GM12878 (cell line): ENCODE data around the gene RSAD2. TPM values are rescaled to one million over a fixed set of nuclear protein-coding genes. Genes with fewer than 3 reads are reported as not detected.

ENCODE experiments used
- ATAC-seq: fragments of 200-7000 bp; cut with Tn5 transposase; 3 replicates; pipeline ENCODE4 v1.9.1; 2020; ENCODE audit warnings: mild to moderate bottlenecking, moderate library complexity
- BruUV-seq: library from RNA; stranded (reverse); fragments of 400-500 nt; replicated peaks from 2 replicates; lab custom pipeline; 2021; lab: Mats Ljungman, UMichigan
- CTCF ChIA-PET: fragments of 300-600 bp; sonication (Branson Sonifier 250); formaldehyde crosslinking; extraction: SDS; loops from one replicate; lab custom pipeline; 2021; ENCODE audit warnings: inconsistent platforms; lab: Yijun Ruan, JAX
- POLR2A ChIA-PET: fragments of 350-600 bp; formaldehyde crosslinking; extraction: SDS; loops from one replicate; lab custom pipeline; 2021; ENCODE audit warnings: inconsistent platforms; lab: Charles Lee
- RAD21 ChIA-PET: fragments of 300-600 bp; sonication (Branson Sonifier 250); formaldehyde crosslinking; loops from one replicate; lab custom pipeline; 2023; ENCODE audit warnings: antibody characterized with exemption; ENCODE audit not compliant: unreplicated experiment; lab: Charles Lee
- SMC1A ChIA-PET: fragments of 300-600 bp; sonication (Branson Sonifier 250); formaldehyde crosslinking; loops from one replicate; lab custom pipeline; 2023; ENCODE audit not compliant: unreplicated experiment, uncharacterized antibody; lab: Charles Lee
- DNase-seq: peaks from one replicate; pipeline ENCODE4 v3.0.0-alpha.2; 2011; ENCODE audit warnings: low read depth, low spot score
- FAIRE-seq: peaks from 3 replicates; lab custom pipeline; 2011; peaks lifted over from hg19 to GRCh38; lab: Jason Lieb, UNC
- H2AFZ ChIP-seq: 2 replicates; pipeline ENCODE4 v1.6.0; 2011; ENCODE audit warnings: low read depth, low read length, control low read depth; ENCODE audit not compliant: control insufficient read depth
- H3K27ac ChIP-seq: 2 replicates; pipeline ENCODE4 v1.5.1; 2011; ENCODE audit warnings: control low read depth; ENCODE audit not compliant: control insufficient read depth, insufficient read depth
- H3K27me3 ChIP-seq, 2 experiments: replicated peaks in 1 of 2; 2 replicates each; pipeline versions ENCODE4 v1.6.0 to v1.6.1; 2011; ENCODE audit warnings: low read length in 1 of 2; ENCODE audit not compliant: control insufficient read depth in 2 of 2, insufficient read depth in 2 of 2
- H3K36me3 ChIP-seq, 2 experiments: 2 replicates each; pipeline ENCODE4 v1.5.1; 2011; ENCODE audit warnings: low read length in 1 of 2; ENCODE audit not compliant: control insufficient read depth in 2 of 2, insufficient read depth in 2 of 2
- H3K4me1 ChIP-seq: 2 replicates; pipeline ENCODE4 v1.6.1; 2011; ENCODE audit warnings: mild to moderate bottlenecking, low read length, moderate library complexity, mixed read lengths; ENCODE audit not compliant: control insufficient read depth, insufficient read depth
- H3K4me2 ChIP-seq: 2 replicates; pipeline ENCODE4 v1.6.0; 2011; ENCODE audit warnings: control low read depth; ENCODE audit not compliant: control insufficient read depth, insufficient read depth
- H3K4me3 ChIP-seq: fragments of 200-600 bp; sonication (generic); 2 replicates; pipeline ENCODE4 v1.5.1; 2016
- H3K79me2 ChIP-seq: 2 replicates; pipeline ENCODE4 v1.6.0; 2011; ENCODE audit warnings: low read length; ENCODE audit not compliant: control insufficient read depth, insufficient read depth
- H3K9ac ChIP-seq: 2 replicates; pipeline ENCODE4 v1.8.0; 2011; ENCODE audit warnings: low read length, control low read depth, mixed read lengths; ENCODE audit not compliant: control insufficient read depth, insufficient read depth
- H3K9me3 ChIP-seq: replicated peaks from 3 replicates; pipeline ENCODE4 v1.5.1; 2011; ENCODE audit warnings: mild to moderate bottlenecking, low read length; ENCODE audit not compliant: control insufficient read depth, insufficient read depth
- H4K20me1 ChIP-seq: 2 replicates; pipeline ENCODE4 v1.6.0; 2011; ENCODE audit not compliant: control insufficient read depth, insufficient read depth
- ATF7 ChIP-seq: fragments of 450-650 bp; IDR thresholded peaks from 2 replicates; pipeline ENCODE4 v1.6.1; 2016; ENCODE audit warnings: low read depth, mild to moderate bottlenecking
- BCL11A ChIP-seq: IDR thresholded peaks from 2 replicates; pipeline ENCODE4 v1.6.1; 2011; ENCODE audit warnings: low read depth, low read length
- BRCA1 ChIP-seq: IDR thresholded peaks from 2 replicates; pipeline ENCODE4 v1.6.1; 2011; ENCODE audit warnings: low read depth, low read length, improper control_type of control experiment
- ETV6 ChIP-seq, 2 experiments: fragments of 450-650 bp in 1 of 2; IDR thresholded peaks in 1 of 2; conservative IDR thresholded peaks in 1 of 2; 2 replicates each; pipeline ENCODE4 v1.6.1; 2014; ENCODE audit warnings: antibody characterized with exemption in 1 of 2, borderline replicate concordance in 1 of 2, low read depth in 1 of 2, mild to moderate bottlenecking in 1 of 2, moderate library complexity in 1 of 2
- RFX5 ChIP-seq: IDR thresholded peaks from 2 replicates; pipeline ENCODE4 v1.6.1; 2011; ENCODE audit warnings: low read depth, low read length, improper control_type of control experiment
- STAT3 ChIP-seq: IDR thresholded peaks from 2 replicates; pipeline ENCODE4 v1.6.1; 2011; ENCODE audit warnings: low read depth, low read length, improper control_type of control experiment
- WGBS: methylation state at CpG from one replicate; pipeline ENCODE4 v1.1.6; 2016; ENCODE audit warnings: low lambda C conversion rate; ENCODE audit not compliant: insufficient replicate concordance, insufficient coverage; ENCODE audit errors: missing lambda C conversion rate; 5-methylcytosine and 5-hydroxymethylcytosine counted together
- in situ Hi-C: fragments of 300-500 bp; cut with MboI; formaldehyde crosslinking; loops from 9 replicates; pipeline ENCODE4 v1.14.3; 2018; ENCODE audit warnings: mixed read lengths
- intact Hi-C: fragments of 100-400 bp; cut with micrococcal nuclease; formaldehyde crosslinking; loops from one replicate; pipeline ENCODE4 v1.14.2; 2022; ENCODE audit not compliant: unreplicated experiment
- polyA plus RNA-seq, 11 experiments: library from polyadenylated mRNA; depleted of rRNA in 4 of 11; unstranded in 6 of 11; stranded (reverse) in 5 of 11; fragments of >200 nt; fragmentation: Nextera tagmentation in 4 of 11; fragmentation: Illumina TruSeq in 1 of 11; extraction: Ambion mirVana in 4 of 11; extraction: Trizol in 1 of 11; gene quantifications; 1 replicate in 1 of 11; 2 replicates in 10 of 11; pipeline versions ENCODE4 v1.2.1 to v1.2.3, GENCODE V29; 2011 to 2016; ENCODE audit warnings: inconsistent platforms in 2 of 11, missing spikeins in 2 of 11, low read depth in 1 of 11
- total RNA-seq, 4 experiments: library from RNA; depleted of rRNA in 3 of 4; stranded (reverse); fragments of >200 nt in 3 of 4; fragmentation: Illumina TruSeq in 1 of 4; extraction: Trizol in 1 of 4; gene quantifications; 2 replicates each; pipeline versions ENCODE4 v1.2.1 to v1.2.3, GENCODE V29; 2013 to 2021
- TF ChIP-seq, protein P1 (sequence below): fragments of 450-650 bp; IDR thresholded peaks from 2 replicates; pipeline ENCODE4 v1.6.1; 2016; ENCODE audit warnings: mild to moderate bottlenecking

Gene RSAD2
- total and polyA plus RNA-seq, 10 of the 15 experiments (the other 5 are each of a cell fraction or from before 2014, with no cell fraction given) = 0.24 to 0.90 (median 0.69) TPM

DNA sequence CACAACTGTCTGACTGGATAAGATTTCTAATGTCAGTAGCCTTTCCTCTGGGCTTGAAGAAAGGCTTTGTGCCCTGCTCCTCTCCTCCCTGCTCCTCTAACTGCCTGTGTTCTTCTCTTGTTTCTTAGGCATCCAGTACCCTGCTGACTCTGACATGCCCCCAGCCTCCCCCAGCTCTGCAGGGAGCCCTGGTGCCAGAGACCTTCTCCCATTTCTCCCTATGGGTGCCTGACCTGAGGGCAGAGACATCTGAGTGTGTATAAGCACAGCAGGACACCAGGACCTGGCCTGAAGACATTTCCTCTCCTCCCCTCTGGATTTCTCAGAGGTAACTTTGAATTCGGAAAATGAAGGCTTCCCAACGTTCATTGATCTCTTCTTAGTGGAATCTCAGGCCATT lies 63.2 kb downstream of the RSAD2 start (continued):
- TF ChIP-seq STAT3 (no peak), RFX5 (no peak), ATF7 (no peak), ETV6 (conservative IDR thresholded peaks at IDR 0.05 in 1 of 2, IDR thresholded peaks at IDR 0.05 in 1 of 2; ENCODE audit: borderline replicate concordance in 1 of 2, low read depth in 1 of 2) (no peak), BRCA1 (no peak)
- TF ChIP-seq, protein P1, sequence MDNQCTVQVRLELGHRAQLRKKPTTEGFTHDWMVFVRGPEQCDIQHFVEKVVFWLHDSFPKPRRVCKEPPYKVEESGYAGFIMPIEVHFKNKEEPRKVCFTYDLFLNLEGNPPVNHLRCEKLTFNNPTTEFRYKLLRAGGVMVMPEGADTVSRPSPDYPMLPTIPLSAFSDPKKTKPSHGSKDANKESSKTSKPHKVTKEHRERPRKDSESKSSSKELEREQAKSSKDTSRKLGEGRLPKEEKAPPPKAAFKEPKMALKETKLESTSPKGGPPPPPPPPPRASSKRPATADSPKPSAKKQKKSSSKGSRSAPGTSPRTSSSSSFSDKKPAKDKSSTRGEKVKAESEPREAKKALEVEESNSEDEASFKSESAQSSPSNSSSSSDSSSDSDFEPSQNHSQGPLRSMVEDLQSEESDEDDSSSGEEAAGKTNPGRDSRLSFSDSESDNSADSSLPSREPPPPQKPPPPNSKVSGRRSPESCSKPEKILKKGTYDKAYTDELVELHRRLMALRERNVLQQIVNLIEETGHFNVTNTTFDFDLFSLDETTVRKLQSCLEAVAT = no peak

GRCh38 chr2:6941299-6942046 lies 63.9 kb downstream of the RSAD2 start:
- BruUV-seq = no TSS peak
- SMC1A ChIA-PET = interaction anchor here (2.8 kb wide), 1 partner anchor 12 kb away, joined by 11 read pairs; no protein-coding TSS in a partner anchor
- CTCF ChIA-PET = no interaction called here

More at GRCh38 chr2:6941299-6942046, 63.9 kb downstream of the RSAD2 start:
- Histone ChIP-seq H4K20me1 (no peaks in the 10 kb centered on the region), H2AFZ (no peak overlapping the region), H3K9me3 (no peaks in the 10 kb centered on the region), H3K4me3 (no peak overlapping the region), H3K4me2 (no peak overlapping the region), H3K27ac (no peak overlapping the region), H3K9ac (no peak overlapping the region), H3K27me3 (no peaks in the 10 kb centered on the region), H3K36me3 (peaks cover 0 to 2% of the 10 kb centered on the region in 2 experiments; a peak in 2 of 4 replicates), H3K4me1 (peaks cover 18% of the 10 kb centered on the region), H3K79me2 (no peaks in the 10 kb centered on the region)
- in situ Hi-C loops (no loop called here), intact Hi-C loops (no loop called here)
- ChIA-PET POLR2A (no interaction called here), RAD21 (no interaction called here)
- DNase-seq = no peak
- no peak for FAIRE-seq
- ATAC-seq = no peak
- no peak for TF ChIP-seq BCL11A
- no peak for TF ChIP-seq ETV6 (conservative IDR thresholded peaks at IDR 0.05 in 1 of 2, IDR thresholded peaks at IDR 0.05 in 1 of 2; ENCODE audit: borderline replicate concordance in 1 of 2, low read depth in 1 of 2)
- WGBS = 79% methylated on average over 10 of the region's 10 CpGs
